ENCODE results near the gene ADPRHL1.
"Not testable (repeated sequence)": the region's sequence is repeated elsewhere in the genome, so short reads cannot be mapped to it uniquely, and the experiment has no call there.

The ADPRHL1 gene

DNA sequence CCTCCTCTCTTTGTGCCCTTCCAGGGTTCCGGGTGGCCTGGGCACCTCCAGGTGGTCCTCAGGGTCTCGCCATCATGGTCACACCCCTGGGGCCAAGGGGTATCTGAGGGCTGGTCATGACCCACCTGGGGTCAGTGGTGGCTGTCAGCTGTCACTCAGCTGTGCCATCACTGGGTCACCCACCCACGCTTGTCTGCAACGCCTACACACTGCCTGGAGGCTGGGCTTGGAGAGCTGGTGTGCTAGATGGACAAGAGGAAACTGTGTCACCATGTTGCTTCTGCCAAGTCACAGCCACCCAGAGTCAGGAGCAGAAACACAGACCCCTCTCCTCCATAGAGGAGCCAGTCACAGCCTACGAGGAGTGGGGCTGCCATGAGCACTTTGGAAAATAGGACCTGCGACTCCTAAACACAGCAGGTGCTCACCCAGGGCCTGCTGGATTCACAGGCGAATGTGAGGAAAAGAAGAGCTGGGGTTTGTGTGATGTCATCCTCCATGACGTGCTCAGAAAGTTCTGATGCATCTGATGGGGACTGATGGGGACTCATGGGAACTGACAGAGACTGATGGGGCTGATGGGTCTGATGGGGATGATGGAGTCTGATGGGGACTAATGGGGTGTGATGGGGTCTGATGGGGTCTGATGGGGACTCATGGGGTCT, 78.6 kb downstream of the ADPRHL1 start:
- in situ Hi-C loops (cut with MboI; ENCODE audit: low sequenced_read_pairs), result no loop called here

DNA sequence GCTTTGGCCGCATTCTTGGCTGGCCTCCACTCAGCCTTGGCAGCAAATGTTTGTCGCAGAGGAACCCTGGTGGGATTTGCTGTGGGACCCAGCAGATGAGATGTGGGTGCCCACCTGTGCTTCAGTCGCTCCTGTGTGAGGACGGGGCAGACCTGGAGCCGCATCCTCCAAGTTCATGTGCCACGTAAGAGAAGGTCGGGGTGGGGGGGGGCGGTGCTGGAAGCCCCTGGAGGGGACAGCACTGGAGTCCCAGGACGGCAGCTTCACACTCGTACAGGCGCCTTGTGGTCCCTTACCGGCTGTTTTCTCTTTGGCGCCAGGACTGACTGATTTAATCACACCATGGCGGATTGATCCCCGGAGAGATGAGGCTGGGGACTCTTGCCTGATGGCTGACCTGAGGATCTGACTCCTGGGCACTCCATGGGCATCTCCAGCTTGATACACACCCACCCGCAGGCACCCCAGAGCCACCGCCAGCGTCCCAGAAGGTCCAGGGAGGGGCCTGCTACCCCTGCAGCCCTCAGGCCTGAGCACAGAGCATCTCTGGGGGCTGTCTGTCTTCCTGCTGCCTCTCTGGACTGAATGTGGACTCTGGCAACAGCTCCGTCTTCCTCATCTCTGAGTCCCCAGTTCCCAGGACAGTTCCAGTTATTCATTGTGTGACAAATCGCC, 79.3 kb downstream of the ADPRHL1 start:
- in situ Hi-C loops (cut with MboI; ENCODE audit: low sequenced_read_pairs), result no loop called here

DNA sequence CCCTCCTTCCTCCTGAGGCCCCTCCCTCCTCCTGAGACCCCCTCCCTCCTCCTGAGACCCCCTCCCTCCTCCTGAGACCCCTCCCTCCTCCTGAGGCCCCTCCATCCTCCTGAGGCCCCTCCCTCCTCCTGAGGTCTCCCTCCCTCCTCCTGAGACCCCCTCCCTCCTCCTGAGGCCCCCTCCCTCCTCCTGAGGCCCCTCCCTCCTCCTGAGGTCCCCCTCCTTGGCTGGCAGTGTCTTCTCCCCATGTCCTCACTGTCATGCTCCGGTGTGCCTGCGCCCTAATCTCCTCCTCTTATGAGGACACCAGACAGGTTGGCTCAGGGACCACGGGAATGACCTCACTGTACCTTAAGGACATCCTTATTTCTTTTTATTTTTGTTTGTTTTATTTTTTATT, 81.6 kb downstream of the ADPRHL1 start:
- in situ Hi-C loops (cut with MboI; ENCODE audit: low sequenced_read_pairs), result not testable (repeated sequence)

DNA sequence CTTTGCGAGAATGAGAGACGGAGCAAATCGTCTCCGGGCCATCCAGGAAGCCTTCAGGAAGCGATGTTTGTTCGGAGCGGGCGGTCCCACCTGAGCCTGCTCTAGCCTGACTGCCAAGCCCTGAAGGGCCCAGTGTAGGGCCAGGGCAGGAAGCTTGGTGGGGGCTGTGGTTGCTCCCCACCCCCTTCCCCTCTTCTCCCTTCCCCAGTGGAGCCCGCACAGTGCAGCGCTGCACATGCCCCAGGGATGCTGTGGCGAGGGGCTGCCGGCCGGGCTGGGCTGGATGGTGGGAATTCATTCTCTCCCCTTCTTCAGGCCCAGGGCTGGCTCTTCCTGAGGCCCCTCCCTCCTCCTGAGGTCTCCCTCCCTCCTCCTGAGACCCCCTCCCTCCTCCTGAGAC, 82.2 kb downstream of the ADPRHL1 start:
- in situ Hi-C loops (cut with MboI; ENCODE audit: low sequenced_read_pairs), result no loop called here

DNA sequence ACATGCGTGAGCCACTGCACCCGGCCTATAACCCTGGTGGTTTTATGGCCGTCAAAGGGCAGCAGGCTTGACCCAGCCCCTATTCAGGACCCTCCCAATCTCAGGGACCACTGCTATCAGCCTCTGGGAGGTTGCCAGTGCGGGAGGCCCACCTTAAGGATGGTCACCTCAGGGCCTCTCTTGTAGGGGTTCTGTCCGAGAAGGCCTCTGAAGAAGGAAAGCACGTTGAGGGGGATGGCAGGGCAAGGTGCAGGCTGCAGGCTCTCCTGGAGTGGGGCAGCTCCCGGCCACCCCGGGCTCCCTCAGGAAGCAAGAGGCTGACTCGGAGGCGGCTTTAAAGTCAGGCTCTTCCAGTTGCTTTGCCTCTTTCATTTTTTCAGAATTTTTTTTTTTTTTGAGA, 83.4 kb downstream of the ADPRHL1 start:
- in situ Hi-C loops (cut with MboI; ENCODE audit: low sequenced_read_pairs), result no loop called here

DNA sequence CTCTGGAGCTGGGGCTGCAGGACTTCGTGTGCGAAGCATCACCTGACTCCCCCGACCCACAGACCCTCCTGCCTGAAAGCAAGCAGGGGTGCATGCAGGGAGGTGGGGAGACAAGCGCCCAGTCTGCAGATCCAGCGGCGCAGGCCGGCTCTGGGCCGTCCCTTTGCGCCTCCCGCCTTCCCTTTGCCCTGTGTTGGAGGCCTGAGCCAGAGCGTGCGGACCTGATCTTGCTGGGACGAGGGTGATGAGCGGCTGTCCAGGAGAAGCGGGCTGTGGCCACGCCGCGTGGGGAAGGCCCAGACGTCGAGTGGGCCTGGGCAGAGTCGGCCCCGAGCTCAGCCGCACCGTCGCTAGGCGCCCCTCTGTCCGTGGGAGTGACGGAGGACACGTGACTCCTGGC, 84.1 kb downstream of the ADPRHL1 start:
- in situ Hi-C loops (cut with MboI; ENCODE audit: low sequenced_read_pairs), result no loop called here

DNA sequence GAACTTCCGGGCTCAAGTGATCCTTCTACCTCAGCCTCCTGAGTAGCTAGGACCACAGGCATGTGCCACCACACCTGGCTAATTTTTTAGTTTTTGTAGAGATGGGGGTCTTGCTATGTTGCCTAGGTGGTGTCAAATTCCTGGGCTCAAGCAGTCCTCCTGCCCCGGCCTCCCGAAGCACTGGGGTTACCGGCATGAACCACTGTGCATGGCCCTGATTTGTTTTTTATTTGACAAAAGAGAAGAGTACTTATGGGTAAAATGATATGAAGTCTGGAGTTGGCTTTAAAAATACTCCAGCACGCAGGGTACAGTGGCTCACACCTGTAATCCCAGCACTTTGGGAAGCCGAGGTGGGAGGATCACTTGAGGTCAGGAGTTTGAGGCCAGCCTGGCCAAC, 84.9 kb downstream of the ADPRHL1 start:
- in situ Hi-C loops (cut with MboI; ENCODE audit: low sequenced_read_pairs), result not testable (repeated sequence)

DNA sequence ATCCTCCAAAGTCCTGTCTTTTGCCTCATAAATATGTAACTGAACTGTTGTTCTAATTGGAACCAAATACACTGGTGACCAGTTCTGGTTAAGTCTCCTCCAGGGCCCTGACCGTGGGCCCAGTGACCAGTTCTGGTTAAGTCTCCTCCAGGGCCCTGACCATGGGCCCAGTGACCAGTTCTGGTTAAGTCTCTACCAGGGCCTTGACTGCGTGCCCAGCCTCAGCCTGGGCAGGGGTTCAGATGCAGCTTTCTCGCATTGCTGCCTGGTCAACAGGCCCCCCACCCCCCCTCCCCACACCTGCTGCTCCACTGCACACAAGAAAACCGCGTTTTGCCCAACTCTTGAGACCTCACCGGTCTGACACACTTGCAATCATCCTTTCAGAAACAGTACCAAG, 85.5 kb downstream of the ADPRHL1 start:
- in situ Hi-C loops (cut with MboI; ENCODE audit: low sequenced_read_pairs), result no loop called here

DNA sequence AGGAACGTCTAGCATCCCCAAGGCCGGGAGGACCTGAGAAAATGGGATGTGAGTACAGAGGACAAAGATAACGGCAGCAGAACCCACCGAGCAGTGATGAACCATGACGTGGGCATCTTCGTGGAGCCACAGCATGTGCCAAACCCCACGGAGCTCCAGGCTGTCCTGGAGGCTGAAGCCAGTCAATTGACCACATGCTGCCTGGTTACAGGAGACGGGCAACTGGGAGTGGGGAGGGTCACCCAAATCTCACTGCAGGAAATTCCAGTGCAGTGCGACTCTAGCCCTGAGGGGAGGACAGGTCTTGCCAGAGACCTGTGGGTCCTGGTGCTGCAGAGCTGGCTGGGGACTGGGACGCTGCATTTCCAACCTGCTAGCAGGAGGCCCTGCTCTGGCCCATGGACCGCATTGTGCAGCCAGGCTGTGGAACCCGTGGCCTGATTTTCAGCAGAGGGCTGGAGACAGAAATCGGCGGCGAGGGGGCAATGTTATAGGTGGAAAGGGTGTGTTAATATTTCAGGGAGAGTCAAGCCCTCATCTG, 86.2 kb downstream of the ADPRHL1 start:
- in situ Hi-C loops (cut with MboI; ENCODE audit: low sequenced_read_pairs), result no loop called here

DNA sequence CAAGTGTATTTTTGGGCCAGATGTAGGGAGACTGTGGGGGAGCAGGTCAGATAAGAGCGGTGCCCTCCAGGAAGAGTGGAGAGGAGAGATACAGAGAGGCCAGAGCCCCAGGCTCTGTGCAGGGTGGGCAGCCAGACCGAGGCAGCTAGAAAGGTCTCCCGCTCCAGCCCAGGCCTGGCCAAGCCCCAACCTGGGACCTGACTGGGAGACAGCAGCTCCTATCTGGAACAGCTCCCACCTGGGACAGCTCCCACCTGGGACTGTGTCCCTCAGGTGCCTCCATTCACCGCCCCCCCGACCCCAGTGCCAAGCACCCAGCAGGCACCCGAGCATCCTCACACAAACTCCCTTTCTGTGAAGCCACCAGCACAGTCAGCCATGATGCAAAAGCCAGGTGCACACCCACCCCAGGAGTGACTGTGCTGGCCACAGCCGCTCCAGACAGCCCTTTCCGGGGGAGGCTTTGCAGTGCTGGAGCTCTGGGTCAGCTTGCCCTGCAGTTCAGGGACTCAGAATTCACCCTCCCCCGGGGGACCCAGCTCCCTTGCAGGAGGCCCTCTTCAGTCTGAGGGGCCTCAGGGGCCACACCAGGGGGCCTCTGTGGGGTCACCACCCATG, 87.2 kb downstream of the ADPRHL1 start:
- in situ Hi-C loops (cut with MboI; ENCODE audit: low sequenced_read_pairs), result no loop called here

DNA sequence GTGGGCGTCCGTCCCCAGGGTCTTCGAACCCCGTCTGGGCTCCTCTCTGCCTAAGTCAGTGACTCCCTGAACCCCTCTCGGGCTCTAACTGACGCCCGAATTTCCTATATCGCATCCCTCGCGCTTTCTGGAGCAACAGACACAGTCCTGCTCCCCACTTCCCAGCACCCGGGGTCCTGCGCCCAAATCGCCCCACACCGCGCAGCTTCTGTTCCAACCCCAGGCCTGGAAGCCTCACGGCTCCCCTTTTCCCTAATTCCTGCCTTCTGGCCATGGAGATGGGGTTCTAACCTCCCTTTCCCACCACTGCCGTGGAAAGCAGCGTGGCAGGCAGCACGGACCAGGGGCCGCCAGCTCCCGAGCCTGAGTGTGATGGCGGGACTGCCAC, 87.7 kb downstream of the ADPRHL1 start:
- in situ Hi-C loops (cut with MboI; ENCODE audit: low sequenced_read_pairs), result no loop called here

DNA sequence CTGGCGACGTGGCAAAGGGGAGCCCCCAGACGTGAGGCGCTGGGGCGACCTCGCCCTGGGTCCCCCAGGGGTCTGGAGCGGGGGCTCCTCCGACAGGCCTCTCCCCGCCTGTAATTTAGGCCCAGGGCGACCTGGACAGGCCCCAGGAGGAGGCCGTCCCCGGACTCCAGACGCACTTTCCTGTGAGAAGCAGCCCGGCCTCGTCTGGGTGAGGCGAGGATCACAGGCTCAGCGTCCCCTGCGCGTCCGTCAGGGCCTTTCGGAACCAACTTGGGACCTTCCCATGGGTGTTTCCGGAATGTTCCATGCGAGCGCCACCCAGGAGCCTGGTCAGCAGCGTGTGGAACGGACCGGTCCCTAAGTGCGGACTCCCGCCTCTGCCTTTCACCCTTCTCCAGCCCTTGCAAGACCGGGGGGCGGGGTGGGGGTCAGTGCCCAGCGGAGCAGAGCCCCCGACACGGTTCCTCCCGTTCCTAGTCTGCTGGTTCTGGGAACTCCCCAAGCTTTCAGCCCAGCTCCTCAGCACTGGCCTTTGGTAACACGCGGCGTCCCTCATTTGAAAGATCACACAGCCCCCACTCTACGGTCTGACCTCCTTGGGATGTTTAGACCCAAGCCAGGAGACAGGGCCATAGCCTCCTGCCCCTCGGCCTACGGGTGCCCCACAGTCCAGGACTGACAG, 88.2 kb downstream of the ADPRHL1 start:
- in situ Hi-C loops (cut with MboI; ENCODE audit: low sequenced_read_pairs), result no loop called here

DNA sequence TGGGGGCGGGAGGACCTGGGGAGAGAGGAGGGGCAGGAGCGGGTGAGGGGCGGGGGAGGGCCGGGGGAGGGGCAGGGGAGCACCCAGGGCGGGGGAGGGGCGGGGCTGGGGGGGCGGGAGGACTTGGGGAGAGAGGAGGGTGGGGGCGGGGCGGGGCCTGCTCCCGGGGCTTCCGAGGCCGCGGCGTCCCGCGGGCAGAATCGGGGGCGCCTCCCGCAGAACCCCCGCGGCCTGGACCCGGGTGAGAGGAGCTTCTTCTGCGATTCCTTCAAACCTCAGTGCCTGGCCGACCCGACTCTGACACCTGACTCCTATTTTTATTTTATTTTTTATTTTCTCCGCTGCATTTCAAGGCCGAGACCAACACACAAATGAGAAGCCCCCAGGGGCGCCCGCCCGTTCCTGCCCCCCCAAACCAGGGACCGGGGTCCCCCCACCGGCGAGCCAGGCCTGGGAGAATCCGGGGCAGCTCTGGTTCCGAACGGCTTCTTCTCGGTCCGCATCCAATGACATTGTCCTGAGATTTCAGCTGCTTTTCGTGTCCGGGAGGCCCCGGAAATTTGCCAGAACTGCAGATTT, 88.9 kb downstream of the ADPRHL1 start:
- in situ Hi-C loops (cut with MboI; ENCODE audit: low sequenced_read_pairs), result no loop called here

DNA sequence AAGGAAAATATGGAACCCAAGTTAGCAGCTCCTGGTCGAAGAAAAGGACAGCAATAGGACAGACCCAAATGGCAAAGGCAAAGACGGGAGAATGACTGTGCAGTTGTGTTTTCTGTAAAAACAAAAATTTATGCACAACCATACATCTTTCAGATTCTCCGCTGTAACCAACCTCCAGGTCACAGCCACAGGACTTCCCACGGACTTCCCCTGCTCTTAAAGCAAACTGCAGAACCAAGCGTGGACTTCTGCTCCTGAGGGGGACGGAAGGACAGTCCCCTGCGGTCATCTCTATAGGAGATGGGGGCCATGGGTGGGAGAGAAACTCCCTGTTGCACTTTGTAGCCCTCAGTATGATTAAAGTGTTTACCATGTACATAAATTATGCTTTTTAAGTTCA, 91.9 kb downstream of the ADPRHL1 start:
- in situ Hi-C loops (cut with MboI; ENCODE audit: low sequenced_read_pairs), result no loop called here

DNA sequence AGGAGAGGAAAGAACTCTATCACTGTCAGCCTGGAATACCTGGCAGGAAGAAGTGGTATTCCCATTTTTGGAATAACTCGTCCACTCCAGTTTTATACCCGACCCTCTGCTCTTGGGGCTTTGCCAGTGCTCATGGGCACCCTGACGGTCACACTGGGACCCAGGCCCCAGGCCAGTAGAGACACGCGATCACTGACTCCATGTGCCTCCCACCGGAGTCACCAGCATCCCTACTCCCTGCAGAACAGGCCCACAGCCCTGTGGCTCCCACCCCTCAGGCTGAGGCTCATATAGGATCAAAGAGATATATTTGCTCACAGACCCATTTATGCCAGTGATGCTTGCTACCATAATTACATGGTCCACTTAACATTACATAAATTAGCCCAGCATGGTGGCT, 92.8 kb downstream of the ADPRHL1 start:
- in situ Hi-C loops (cut with MboI; ENCODE audit: low sequenced_read_pairs), result no loop called here

DNA sequence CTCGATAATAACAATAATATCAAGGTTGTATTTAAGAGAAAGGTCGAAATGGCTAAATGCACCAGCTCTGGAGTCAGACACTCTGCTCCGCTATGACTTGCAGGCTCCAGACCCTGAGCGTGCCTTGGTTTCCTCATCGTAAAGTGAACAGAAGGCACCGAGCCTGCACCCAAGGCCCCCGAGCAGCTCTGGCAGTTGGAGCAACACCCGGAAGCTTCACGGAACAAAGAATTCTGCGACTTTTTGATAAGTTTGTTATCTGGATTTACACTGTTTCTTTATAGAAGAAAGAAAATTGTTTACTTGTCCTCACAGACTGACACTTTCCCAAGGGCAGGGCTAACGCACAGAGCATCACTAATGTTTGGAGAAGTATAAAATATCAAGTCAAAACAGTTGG, 93.7 kb downstream of the ADPRHL1 start:
- in situ Hi-C loops (cut with MboI; ENCODE audit: low sequenced_read_pairs), result no loop called here

DNA sequence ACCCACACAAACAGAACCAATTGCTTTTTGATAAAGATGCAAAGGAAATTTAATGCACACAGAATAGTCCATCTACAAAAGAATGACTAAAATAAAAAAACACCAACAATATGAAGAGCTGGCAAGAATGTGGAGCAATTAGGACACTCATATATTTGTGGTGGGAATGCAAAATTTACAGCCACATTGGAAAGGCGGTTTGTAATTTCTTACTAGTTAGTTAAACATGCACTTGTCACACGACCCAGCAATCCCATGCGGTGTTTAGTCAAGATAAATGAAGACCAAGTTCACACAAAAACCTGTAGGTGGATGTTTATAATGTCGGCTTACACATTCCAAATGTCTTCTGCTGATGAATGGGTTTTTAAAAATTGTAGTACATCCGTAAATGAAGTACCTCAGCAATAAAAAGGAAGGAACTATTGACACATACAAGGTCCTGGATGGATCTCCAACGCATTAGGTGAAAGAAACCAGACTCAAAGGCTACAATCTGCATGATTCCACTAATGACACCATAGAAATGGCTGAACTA, 94.6 kb downstream of the ADPRHL1 start:
- in situ Hi-C loops (cut with MboI; ENCODE audit: low sequenced_read_pairs), result no loop called here

DNA sequence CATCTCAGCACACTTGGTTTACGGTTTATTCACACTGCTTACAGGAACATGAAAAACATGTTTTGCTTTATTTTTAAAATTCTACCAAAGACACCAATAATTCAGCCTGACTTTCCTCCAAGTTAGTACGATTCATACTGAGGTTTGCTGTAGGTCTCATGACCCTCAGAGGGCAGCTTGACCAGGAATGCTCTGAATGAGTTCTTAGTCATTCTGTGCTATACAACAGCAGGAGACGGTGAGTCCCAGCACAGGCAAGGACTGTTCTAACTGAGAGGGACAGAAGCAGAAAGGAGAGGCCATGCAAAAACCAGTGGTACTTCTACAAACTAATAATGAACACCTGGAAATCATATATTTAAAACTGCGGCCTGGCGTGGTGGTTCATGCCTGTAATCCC, 95.8 kb downstream of the ADPRHL1 start:
- in situ Hi-C loops (cut with MboI; ENCODE audit: low sequenced_read_pairs), result no loop called here

DNA sequence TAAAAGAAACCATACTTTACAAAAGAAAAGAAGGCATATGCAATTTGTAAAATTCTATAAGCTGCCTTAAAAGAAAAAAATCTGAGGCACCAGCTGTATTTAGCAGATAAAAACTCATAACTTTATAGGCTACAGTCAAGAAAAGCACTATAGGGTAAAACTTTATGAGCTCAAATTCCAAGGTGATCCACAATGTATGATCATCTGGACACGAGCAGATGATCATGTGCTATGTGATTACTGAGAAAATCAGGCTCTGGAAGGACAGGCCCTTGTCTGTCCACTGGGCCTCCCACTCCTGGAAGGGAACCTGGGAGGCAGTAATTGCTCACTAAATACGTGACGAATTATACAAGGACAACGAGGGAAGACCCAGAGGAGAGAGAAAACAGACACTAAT, 96.7 kb downstream of the ADPRHL1 start:
- in situ Hi-C loops (cut with MboI; ENCODE audit: low sequenced_read_pairs), result no loop called here

DNA sequence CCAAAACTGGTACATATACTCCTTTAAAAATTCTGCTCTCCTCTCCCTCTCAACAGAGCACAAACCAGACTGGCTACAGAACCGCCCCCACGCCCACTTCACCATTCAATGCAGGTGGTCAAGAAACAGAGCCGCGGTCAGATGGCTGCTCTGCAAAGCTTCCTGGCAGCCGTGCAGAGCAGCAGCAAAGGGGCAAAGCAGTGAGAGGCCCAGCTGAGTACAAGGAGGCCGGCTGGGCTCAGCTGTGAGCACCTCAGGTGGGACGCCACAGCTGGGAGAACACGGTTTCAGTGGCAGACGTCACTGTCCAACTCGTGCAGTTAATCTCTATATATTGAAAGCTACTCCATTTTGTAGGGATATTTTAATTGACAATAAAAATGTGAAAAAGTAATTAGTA, 97.7 kb downstream of the ADPRHL1 start:
- in situ Hi-C loops (cut with MboI; ENCODE audit: low sequenced_read_pairs), result no loop called here

All from HL-60/S4 treated with phorbol 12-myristate 13-acetate at 8.2 ng/mL for 4 days and 3 days (cell line).